ENCODE data around the gene NF2. TPM values are rescaled to one million over a fixed set of nuclear protein-coding genes. Genes with fewer than 3 reads are reported as not detected.
"Not testable (repeated sequence)": the region's sequence is repeated elsewhere in the genome, so short reads cannot be mapped to it uniquely, and the experiment has no call there.

NF2 gene
- total RNA-seq, 2 experiments from 2014 or later, result 34.4 to 35.3 TPM

DNA sequence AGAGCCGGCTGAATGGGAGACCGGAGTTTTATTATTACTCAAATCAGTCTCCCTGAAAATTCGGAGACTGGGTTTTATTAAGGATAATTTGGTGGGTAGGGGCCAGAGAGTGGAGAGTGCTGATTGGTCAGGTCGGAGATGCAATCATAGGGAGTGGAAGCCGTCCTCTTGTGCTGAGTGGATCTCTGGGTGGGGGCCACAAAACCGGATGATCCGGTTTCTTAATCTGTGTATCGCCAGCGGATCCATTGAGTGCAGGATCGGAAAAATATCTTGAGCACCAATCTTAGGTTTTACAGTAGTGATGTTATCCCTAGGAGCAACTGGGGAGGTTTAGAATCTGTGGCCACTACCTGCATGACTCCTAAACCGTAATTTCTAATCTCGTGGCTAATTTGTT is 21.6 kb upstream of the NF2 start:
- TF ChIP-seq, protein P1, sequence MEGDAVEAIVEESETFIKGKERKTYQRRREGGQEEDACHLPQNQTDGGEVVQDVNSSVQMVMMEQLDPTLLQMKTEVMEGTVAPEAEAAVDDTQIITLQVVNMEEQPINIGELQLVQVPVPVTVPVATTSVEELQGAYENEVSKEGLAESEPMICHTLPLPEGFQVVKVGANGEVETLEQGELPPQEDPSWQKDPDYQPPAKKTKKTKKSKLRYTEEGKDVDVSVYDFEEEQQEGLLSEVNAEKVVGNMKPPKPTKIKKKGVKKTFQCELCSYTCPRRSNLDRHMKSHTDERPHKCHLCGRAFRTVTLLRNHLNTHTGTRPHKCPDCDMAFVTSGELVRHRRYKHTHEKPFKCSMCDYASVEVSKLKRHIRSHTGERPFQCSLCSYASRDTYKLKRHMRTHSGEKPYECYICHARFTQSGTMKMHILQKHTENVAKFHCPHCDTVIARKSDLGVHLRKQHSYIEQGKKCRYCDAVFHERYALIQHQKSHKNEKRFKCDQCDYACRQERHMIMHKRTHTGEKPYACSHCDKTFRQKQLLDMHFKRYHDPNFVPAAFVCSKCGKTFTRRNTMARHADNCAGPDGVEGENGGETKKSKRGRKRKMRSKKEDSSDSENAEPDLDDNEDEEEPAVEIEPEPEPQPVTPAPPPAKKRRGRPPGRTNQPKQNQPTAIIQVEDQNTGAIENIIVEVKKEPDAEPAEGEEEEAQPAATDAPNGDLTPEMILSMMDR (IDR thresholded peaks at IDR 0.05), result no peak

DNA sequence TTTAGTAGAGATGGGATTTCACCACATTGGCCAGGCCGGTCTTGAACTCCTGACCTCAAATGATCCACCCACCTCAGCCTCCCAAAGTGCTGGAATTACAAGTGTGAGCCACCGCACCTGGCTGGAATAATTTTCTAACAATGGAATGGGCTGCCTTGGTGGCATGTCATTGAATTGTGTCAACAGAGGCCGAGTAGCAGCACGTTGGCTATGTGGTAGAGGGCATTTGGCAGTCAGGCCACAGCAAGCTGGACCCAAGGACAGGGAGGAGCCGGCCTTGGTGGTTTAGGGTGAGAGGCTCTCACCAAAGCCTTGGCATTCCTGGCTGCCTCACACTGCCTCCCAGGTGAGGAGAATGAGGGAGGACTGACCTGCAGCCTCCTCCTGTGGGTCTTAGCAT is 18.5 kb upstream of the NF2 start:
- Mint-ChIP-seq H3K4me1 (ENCODE audit: low read depth) (peaks cover 9% of the 10 kb centered on the region), H3K36me3 (ENCODE audit: low read depth) (peaks cover under 1% of the 10 kb centered on the region), H3K27ac (no peak overlapping the region), H3K4me3 (no peak overlapping the region), H3K27me3 (no peaks in the 10 kb centered on the region), H3K9me3 (no peaks in the 10 kb centered on the region)
- intact Hi-C loops (cut with micrococcal nuclease), result no loop called here
- CTCF ChIA-PET, result no interaction called here
- POLR2A ChIA-PET, result interaction anchor here (0.6 kb wide), 1 partner anchor 481 kb away, joined by 3 read pairs; no protein-coding TSS in a partner anchor
- ATAC-seq, result no peak
- TF ChIP-seq, protein P1 (IDR thresholded peaks at IDR 0.05), result no peak
- DNase-seq, result no peak

More for the DNA sequence above, 21.6 kb upstream of the NF2 start:
- Mint-ChIP-seq H3K27ac (peak overlapping the region; percentile 95), H3K9me3 (no peaks in the 10 kb centered on the region), H3K27me3 (no peaks in the 10 kb centered on the region), H3K4me1 (ENCODE audit: low read depth) (peaks cover 13% of the 10 kb centered on the region), H3K4me3 (peak overlapping the region; percentile 91), H3K36me3 (ENCODE audit: low read depth) (peaks cover 5% of the 10 kb centered on the region)
- ATAC-seq (no peak), DNase-seq (no peak)
- POLR2A ChIA-PET, result no interaction called here
- CTCF ChIA-PET, result no interaction called here
- intact Hi-C loops (cut with micrococcal nuclease), result no loop called here

DNA sequence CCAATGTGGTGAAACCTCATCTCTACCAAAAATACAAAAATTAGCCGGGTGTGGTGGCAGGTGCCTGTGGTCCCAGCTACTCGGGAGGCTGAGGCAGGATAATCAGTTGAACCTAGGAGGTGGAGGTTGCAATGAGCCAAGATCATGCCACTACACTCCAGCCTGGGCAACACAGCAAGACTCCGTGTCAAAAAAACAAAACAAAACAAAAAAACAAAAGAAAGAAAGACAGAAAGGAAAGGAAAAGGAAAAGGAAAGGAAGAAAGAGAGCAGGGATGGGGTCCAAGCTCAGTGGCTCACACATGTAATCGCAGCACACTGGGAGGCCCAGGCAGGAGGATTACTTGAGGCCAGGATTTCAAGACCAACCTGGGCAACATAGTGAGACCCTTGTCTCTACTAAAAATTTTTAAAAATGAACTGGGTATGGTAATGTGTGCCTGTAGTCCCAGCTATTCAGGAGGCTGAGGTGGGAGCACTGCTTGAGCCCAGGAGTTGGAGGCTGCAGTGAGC is 17.2 kb upstream of the NF2 start:
- H3K4me3 Mint-ChIP-seq; ATAC-seq; intact Hi-C loops (cut with micrococcal nuclease); H3K9me3 Mint-ChIP-seq; POLR2A ChIA-PET; DNase-seq; H3K36me3 Mint-ChIP-seq (ENCODE audit: low read depth); H3K27ac Mint-ChIP-seq; H3K27me3 Mint-ChIP-seq: not testable (repeated sequence)
- CTCF ChIA-PET, result interaction anchor here (1.2 to 1.4 kb wide), 2 partner anchors 18 to 39 kb away, joined by 3 read pairs; no protein-coding TSS in a partner anchor
- peaks cover 14% of the 10 kb centered on the region for H3K4me1 Mint-ChIP-seq (ENCODE audit: low read depth)

DNA sequence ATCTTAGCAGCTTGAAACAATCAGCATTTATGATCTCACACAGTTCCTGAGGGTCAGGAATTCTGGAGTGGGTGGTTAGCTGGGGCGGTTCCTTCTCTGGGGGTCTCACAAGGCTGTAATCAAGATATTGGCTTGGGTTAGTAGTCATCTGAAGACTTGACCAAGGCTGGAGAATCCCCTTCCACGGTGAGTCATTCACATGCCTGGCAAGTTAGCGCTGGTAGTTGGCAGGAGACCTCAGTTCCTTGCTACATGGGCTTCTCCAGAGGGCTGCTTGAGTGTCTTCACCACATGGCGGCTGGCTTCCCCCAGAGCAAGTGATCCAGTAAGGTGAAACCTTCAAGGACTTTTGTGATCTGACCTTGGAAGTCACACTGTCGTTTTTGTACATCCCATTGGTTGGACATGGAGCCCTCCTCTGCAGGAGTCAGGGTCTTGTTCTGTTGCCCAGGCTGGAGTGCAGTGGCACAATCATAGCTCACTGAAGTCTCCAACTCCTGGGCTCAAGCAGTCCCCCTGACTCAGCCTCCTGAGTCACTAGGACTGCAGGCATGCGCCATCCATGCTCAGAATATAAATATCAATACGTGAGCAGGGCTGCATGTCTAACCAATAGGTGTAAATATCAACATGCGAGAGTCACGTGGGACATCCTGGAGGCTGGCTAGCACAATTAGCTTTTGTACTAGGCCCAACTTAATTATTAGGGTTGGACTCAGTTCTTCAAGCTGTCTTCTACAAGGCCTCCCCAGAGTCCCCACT is 15.3 kb upstream of the NF2 start:
- no peaks in the 10 kb centered on the region for H3K27me3 Mint-ChIP-seq
- no peak for DNase-seq
- ChIA-PET POLR2A (interaction anchor here (0.7 to 1.0 kb wide), 2 partner anchors 33 to 34 kb away, joined by 3 read pairs; partner anchors contain the start of gene THOC5), CTCF (interaction anchor here (0.6 to 5.2 kb wide), 4 partner anchors 35 to 520 kb away, joined by 3 to 27 read pairs (median 4); no protein-coding TSS in a partner anchor)
- H3K27ac Mint-ChIP-seq, result no peak overlapping the region
- no peaks in the 10 kb centered on the region for H3K36me3 Mint-ChIP-seq (ENCODE audit: low read depth)
- H3K4me3 Mint-ChIP-seq, result no peak overlapping the region
- no peaks in the 10 kb centered on the region for H3K9me3 Mint-ChIP-seq
- TF ChIP-seq, protein P1 (IDR thresholded peaks at IDR 0.05), result no peak
- no peak for ATAC-seq
- intact Hi-C loops (cut with micrococcal nuclease), result no loop called here
- peaks cover 9% of the 10 kb centered on the region for H3K4me1 Mint-ChIP-seq (ENCODE audit: low read depth)

DNA sequence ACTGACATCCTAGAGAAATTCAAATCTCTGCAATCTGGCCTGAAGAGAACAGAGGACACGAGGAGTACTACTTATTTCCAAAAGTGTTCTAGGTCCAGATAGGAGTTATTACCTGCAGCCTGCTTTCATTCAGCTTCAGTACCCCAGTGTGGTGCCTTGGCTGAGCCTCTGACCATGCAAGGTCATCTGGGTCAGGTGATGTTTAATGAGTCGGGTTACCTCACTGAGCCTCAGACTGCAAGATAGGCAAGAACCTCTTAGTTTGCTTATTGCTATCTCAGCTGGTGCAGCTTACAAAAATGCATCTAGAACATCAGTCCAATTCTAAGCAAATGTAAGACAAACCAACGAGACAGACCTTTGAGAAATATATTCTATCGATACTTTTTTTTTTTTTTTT is 9.5 kb upstream of the NF2 start:
- ATAC-seq (no peak), DNase-seq (no peak)
- Mint-ChIP-seq H3K27ac (no peak overlapping the region), H3K4me1 (ENCODE audit: low read depth) (peaks cover 9% of the 10 kb centered on the region), H3K9me3 (no peaks in the 10 kb centered on the region), H3K36me3 (ENCODE audit: low read depth) (no peaks in the 10 kb centered on the region), H3K27me3 (no peaks in the 10 kb centered on the region), H3K4me3 (no peak overlapping the region)
- TF ChIP-seq, protein P1 (IDR thresholded peaks at IDR 0.05), result no peak
- ChIA-PET CTCF (interaction anchor here (1.2 kb wide), 1 partner anchor 43 kb away, joined by 3 read pairs; no protein-coding TSS in a partner anchor), POLR2A (interaction anchor here (1.0 to 2.5 kb wide), 2 partner anchors 11 to 40 kb away, joined by 3 to 8 read pairs; partner anchors contain the start of gene THOC5)
- intact Hi-C loops (cut with micrococcal nuclease), result no loop called here

DNA sequence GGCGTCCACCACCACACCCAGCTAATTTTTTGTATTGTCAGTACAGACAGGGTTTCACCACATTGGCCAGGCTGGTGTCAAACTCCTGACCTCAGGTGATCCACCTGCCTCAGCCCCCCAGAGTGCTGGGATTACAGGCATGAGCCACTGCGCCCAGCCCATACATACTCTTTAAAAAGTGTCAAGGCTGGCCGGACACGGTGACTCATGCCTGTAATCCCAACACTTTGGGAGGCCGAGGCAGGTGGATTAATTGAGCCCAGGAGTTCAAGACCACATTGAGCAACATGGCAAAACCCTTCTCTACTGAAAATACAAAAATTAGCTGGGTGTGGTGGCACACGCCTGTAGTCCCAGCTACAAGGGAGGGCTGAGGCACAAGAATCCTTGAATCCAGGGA is 9.0 kb upstream of the NF2 start:
- H3K4me1 Mint-ChIP-seq (ENCODE audit: low read depth); H3K4me3 Mint-ChIP-seq; intact Hi-C loops (cut with micrococcal nuclease); DNase-seq; H3K27me3 Mint-ChIP-seq; H3K9me3 Mint-ChIP-seq; ATAC-seq; H3K36me3 Mint-ChIP-seq (ENCODE audit: low read depth); H3K27ac Mint-ChIP-seq: not testable (repeated sequence)
- CTCF ChIA-PET, result interaction anchor here (0.6 to 1.8 kb wide), 5 partner anchors 17 to 42 kb away, joined by 3 to 9 read pairs (median 3); no protein-coding TSS in a partner anchor
- POLR2A ChIA-PET, result interaction anchor here (1.0 to 2.5 kb wide), 2 partner anchors 10 to 41 kb away, joined by 3 to 8 read pairs; partner anchors contain the start of gene THOC5

All from activated CD8-positive, alpha-beta T cell treated with anti-CD3 and anti-CD28 coated beads for 36 hours (primary cell).